ENCODE measurements around the gene IRF3.
"Not testable (repeated sequence)": the region's sequence is repeated elsewhere in the genome, so short reads cannot be mapped to it uniquely, and the experiment has no call there.

Gene IRF3

GRCh38 chr19:49651029-49651819, 14.4 kb downstream of the IRF3 start:
- DNase-seq (ENCODE audit: low read depth in 3 of 3, low spot score in 1 of 3): no peak

GRCh38 chr19:49646586-49646985, 19.1 kb downstream of the IRF3 start:
- DNase-seq (ENCODE audit: low read depth in 3 of 3, low spot score in 1 of 3): no peak

GRCh38 chr19:49645995-49646394, 19.7 kb downstream of the IRF3 start:
- DNase-seq (ENCODE audit: low read depth in 3 of 3, low spot score in 1 of 3): no peak

- no peak for DNase-seq (ENCODE audit: low read depth in 3 of 3, low spot score in 1 of 3)
Measured at GRCh38 chr19:49645592-49645991, 20.1 kb downstream of the IRF3 start.

- no peak for DNase-seq (ENCODE audit: low read depth in 3 of 3, low spot score in 1 of 3)
Measured at GRCh38 chr19:49643466-49643865, 22.2 kb downstream of the IRF3 start.

GRCh38 chr19:49642492-49643035, 23.1 kb downstream of the IRF3 start:
- no peak for DNase-seq (ENCODE audit: low read depth in 3 of 3, low spot score in 1 of 3)

GRCh38 chr19:49641688-49642491, 23.8 kb downstream of the IRF3 start, which contains the start of gene SCAF1:
SCAF1 (plus strand) TSS chr19:49642209; CDS start chr19:49645027, 2,818 bp downstream.
- DNase-seq (ENCODE audit: low read depth in 3 of 3, low spot score in 1 of 3): peak; percentile 96 to 99 (median 99)

- DNase-seq (ENCODE audit: low read depth in 3 of 3, low spot score in 1 of 3): peak; percentile 98 to 99 (median 99)
Measured at GRCh38 chr19:49640113-49640898, 25.4 kb downstream of the IRF3 start, which contains the start of gene RRAS. RRAS (minus strand) TSS chr19:49640143; CDS start chr19:49640098, 45 bp downstream.

GRCh38 chr19:49639401-49640112, 26.1 kb downstream of the IRF3 start:
- no peak for DNase-seq (ENCODE audit: low read depth in 3 of 3, low spot score in 1 of 3)

- no peak for DNase-seq (ENCODE audit: low read depth in 3 of 3, low spot score in 1 of 3)
Measured at GRCh38 chr19:49637821-49638738, 27.6 kb downstream of the IRF3 start.

GRCh38 chr19:49636233-49636932, 29.3 kb downstream of the IRF3 start:
- DNase-seq (ENCODE audit: low read depth in 3 of 3, low spot score in 1 of 3): no peak

- DNase-seq (ENCODE audit: low read depth in 3 of 3, low spot score in 1 of 3): no peak
Measured at GRCh38 chr19:49635530-49636232, 30.0 kb downstream of the IRF3 start.

GRCh38 chr19:49633273-49633672, 32.4 kb downstream of the IRF3 start:
- not testable (repeated sequence) for DNase-seq (ENCODE audit: low read depth in 3 of 3, low spot score in 1 of 3)

GRCh38 chr19:49632576-49632975, 33.1 kb downstream of the IRF3 start:
- no peak for DNase-seq (ENCODE audit: low read depth in 3 of 3, low spot score in 1 of 3)

GRCh38 chr19:49631610-49632192, 34.0 kb downstream of the IRF3 start:
- no peak for DNase-seq (ENCODE audit: low read depth in 3 of 3, low spot score in 1 of 3)

GRCh38 chr19:49631014-49631588, 34.6 kb downstream of the IRF3 start:
- DNase-seq (ENCODE audit: low read depth in 3 of 3, low spot score in 1 of 3): no peak

GRCh38 chr19:49629659-49630058, 36.0 kb downstream of the IRF3 start:
- no peak for DNase-seq (ENCODE audit: low read depth in 3 of 3, low spot score in 1 of 3)
